Inferior parietal cortex (tissue), 1 donor: Measurements from ENCODE around the gene DIP2C.

Experiments
- DNase-seq: peaks from one replicate; pipeline ENCODE4 v3.0.0-alpha.2; 2016; ENCODE audit errors: extremely low spot score

DIP2C gene

DNA sequence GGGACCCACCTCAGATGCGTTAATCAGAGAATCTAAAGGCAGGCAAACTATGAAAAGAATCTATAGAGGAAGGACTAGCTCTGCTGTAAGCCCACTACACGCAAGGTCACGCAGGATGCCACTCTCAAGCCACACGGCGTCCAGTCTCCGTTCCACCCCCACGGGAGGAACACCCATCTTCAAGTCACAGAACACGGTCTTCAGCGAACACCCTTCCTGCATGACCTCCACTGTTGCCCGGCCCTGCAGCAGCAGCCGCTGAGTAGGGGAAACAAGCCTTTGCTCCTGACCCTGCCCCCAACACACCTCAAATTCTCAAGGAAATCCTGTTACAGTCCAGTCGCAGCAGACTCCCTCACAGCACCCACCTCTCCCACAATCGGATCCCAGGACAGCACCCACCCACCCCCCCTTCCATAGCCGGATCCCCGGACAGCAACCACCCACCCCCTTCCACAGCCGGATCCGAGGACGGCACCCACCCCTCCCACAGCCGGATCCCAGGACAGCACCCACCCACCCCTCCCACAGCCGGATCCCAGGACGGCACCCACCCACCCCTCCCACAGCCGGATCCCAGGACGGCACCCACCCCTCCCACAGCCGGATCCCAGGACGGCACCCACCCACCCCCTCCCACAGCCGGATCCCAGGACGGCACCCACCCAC, 133.7 kb downstream of the DIP2C start:
- no peak for DNase-seq

DNA sequence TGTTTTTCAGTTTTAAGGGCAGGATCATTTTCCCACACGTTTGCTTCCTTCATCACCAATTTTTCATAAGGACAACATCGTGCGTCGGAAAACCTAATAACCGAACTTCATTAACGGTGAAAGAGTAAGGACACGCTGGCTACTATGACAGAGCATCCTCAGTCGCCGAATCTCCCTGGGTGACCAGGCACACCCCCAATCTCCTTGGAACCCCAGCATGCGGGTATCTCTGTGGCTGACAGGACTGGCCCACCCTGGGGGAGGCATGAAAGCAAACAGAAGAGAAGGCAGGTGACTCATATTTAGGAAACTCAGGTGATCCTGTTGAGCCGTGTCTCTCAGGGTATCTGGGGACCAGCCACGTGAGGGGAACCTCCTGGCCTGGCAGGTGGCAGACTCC, 134.2 kb downstream of the DIP2C start:
- no peak for DNase-seq

DNA sequence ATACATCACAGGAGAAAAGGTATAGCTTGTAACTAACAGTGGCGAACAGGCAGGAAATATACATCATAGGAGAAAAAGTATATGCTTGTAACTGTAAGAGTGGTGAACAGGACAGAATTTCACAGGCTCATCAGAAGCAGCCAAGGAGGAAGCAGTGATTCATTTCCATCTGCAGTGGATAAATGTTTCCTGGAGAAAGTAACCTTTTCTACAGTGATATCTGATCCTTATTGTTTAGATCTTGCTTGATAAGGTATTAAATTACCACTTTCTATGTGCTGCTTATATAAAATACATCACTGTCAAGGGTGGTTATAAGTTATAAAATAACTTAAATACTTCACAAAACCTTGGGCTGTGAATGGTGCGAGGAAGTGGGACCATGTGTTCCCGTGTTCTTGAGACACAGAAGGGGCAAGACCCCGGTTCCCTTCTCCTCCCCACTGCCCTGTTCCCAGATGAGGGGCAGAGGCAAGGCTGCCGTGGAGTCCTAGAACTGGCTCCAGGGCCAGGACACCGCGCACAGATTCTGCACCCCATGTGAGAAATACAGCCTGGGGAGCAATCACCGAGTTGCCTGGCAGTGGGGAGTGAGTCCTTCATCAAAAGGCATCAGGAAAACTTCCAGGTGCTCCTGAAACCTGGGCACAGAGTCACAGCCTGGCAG, 135.2 kb downstream of the DIP2C start:
- no peak for DNase-seq

DNA sequence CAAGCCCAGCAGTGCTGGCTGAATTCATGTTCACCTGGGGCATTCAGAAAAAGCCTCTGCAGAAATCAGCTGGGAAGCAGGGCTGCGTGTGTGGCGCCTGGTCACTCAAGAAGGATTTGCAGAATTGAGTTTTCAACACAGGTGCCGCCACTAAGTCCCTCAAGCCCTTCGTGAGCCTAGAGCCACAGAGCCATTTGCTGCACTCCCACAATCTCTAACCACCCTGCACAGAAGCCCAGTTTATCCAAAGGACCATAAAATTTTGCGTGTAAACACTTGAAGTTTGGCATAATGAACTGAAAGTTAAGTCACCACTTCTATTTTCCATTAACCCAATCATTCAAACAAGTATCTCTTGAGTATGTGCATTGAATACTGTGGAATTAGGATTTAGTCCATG, 136.2 kb downstream of the DIP2C start:
- no peak for DNase-seq

DNA sequence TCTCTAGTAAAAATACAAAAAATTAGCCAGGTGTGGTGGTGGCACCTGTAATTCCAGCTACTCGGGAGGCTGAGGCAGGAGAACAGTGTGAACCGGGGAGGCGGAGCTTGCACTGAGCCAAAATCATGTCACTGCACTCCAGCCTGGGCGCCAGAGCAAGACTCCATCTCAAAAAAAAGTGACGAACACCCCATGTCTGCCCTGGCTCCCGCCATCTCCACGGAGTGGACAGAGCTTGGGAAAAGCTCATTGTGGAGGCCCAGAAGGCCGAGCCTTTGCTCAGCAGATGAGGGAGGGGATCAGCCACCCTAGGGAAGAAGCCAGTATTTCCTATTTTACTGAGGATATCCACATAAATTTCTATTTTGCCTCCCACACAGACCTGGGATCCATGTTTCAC, 136.8 kb downstream of the DIP2C start:
- no peak for DNase-seq

DNA sequence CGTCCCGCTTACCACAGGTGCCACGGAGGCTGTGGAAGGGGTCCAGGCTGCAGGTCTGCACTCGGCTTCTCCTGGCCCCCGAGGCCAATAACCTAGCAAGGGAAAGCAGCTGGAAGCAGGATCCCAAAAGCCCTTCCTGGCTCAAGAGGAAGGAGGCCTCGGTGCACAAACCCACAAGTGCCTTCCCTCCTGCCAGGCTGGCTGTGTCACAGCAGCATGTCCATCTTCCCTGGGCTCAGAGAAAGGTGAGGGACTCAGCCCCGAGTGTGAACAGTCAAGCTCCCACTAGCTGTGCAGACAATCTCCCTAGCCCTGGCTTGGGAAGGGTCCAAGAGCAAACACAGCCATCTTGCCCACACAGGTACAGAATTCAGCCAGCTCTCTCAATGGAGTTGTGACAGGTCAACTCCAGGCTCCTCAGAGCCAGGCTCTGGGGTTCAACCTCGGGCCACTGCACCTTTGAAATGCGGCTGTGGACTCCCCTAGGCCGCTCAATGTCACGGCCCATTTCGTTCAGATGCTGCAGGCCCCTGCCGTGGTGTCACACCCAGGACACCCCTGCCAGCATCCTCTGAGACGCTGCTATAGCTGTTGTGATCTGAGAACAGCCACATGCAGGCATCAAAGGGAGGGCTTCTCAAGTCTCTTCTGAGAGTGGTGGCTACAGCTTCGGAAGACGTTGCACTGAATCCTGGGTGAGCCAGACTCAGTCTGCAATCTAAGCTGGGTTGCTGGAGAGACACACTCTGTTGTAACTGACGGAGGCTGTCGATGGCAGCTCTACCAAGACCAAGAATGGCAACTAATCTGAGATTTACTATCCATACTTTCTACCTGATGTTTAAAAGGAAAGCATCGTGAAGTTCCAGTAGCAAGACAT, 137.9 kb downstream of the DIP2C start:
- no peak for DNase-seq

DNA sequence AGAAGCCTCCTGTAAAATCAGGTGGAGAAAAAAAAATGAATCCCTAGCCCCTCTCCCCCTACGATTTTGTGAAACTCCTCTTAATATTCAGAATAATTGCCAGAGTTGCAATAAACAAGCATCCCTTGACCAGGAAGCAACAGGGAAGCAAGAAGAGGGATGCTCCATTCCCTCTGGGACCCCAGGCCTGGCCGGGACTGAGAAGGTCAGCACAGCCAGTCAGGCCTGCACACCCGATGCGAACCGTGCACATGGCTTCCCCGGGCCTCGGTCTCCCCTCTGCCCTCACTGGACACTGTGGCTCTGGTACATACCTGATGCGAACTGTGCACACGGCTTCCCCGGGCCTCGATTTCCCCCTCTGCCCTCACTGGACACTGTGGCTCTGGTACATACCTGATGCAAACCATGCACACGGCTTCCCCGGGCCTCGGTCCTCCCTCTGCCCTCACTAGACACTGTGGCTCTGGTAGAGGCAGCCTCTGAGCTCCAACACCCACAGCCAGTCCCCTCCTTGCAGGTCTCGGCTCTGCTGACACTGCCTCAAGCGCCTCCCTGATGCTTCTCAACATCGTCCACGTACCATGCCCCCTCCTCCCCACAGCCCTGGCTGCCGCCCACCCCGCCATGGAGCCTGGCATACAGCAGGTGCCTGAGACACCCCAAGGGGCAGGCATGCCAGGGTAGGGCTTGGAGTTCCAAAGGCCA, 138.6 kb downstream of the DIP2C start:
- no peak for DNase-seq

DNA sequence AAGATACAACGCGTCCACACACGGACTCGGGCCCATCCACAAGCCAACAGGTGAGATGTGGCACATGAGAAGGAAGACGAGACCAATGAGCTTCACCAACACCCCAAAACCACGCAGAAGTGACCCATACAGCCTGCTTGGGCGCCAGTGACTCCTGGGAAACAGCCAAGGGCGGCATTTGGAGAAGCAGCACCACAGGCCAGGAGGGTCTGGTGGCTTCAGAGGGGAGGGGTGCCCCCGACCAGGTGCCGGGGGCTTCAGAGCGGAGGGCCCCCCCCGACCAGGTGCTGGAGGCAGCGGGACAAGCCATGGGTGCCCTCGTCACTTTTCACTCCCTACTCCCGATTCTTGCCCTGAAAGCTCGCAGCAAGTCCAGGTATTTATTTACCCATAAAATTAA, 140.1 kb downstream of the DIP2C start:
- DNase-seq, result no peak

DNA sequence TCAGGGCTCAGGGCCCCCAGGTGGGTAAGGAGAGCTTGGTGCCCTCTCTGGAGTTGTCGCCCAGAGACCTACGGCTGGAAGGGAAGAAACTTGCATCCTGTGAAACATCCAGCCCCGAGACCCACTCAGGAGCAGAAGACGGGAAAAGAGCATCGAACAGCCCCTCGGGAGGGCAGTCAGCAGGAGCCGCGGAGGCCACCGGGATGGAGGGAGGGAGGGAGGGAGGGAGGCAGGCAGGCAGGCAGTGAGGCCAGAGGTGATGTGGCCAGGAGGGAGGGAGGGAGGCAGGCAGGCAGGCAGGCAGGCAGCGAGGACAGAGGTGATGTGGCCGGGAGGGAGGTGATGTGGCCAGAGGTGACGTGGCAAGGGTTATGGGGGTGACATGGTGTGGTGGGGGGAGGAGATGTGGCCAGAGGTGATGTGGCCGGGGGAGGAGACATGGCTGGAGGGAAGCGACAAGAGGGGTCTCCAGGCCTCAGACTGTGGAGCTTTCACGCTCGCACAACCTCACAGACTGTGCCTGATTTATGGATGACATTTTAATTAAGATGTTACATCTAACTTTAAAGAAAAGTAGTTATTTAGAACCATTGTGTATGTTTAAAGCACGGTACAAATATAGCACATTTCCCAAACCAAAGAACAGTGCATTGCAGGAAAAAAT, 141.1 kb downstream of the DIP2C start:
- DNase-seq, result no peak

DNA sequence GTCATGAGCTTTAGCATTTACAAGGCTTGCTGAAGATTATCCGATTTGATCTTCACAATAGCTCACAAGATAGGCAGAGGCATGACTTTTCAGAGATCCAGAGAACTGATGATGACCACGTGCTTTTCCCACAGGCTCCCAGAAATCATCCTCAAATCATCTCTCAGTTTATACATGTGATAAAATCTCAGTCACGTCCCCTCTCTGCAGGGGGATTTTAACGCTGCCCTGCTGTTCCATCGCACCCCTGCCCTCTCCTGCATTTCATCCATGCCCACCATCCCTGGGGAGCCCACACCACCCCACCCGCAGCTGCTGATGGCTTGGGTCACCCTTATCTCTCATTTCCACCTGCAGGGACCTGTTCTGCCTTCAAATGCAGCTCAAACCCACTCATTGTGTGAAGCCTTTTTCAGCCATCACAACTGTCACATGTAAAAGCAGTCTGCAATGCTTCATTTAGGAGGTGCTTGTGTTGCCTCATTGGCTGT, 141.8 kb downstream of the DIP2C start:
- DNase-seq, result no peak

DNA sequence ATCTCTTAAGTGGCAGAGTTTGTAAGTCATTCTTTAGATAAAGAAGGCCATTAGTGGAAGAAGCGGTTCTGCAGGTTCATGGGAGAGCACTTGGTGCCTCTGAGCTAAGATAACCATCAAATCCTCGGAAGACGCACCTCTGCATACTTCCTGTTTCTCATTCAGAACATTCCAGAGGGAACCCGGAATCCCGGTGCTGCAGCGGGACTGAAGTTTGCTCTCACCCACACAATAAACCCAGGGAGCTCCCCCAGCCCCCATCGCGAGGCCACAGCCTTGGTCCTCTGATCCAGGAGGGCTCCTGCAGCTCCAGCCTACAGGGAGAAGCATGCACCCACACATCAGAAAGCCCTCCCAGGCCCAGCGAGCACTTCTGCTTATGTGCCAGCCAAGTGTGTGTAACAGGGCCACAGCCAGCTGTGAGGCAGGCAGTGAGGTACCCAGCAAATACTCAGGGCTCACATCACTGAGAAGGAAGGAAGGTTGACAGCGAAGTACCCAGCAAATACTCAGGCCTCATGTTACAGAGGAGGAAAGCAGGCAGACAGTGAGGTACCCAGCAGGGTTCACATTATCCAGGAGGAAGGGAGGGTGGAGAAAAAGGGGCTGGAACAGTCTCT, 142.4 kb downstream of the DIP2C start:
- DNase-seq, result no peak

DNA sequence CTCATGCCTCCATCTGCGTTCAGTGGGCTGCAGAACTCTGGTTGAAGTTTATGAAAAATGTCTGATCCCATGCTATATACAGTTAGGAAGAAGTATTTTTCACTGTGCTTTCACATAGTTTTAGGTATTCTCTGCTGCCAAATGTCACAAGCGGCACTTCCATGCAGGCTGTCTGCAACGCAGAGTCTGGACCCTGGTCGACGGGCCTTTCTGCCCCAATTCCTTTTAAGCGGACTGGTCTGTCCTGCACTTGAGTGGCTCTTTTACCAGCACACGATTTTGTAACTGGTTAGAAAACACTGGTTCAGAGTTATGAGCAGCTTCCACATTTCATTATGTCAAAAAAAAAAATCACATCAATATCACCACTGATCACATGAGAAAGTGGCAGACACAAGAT, 143.0 kb downstream of the DIP2C start:
- no peak for DNase-seq

DNA sequence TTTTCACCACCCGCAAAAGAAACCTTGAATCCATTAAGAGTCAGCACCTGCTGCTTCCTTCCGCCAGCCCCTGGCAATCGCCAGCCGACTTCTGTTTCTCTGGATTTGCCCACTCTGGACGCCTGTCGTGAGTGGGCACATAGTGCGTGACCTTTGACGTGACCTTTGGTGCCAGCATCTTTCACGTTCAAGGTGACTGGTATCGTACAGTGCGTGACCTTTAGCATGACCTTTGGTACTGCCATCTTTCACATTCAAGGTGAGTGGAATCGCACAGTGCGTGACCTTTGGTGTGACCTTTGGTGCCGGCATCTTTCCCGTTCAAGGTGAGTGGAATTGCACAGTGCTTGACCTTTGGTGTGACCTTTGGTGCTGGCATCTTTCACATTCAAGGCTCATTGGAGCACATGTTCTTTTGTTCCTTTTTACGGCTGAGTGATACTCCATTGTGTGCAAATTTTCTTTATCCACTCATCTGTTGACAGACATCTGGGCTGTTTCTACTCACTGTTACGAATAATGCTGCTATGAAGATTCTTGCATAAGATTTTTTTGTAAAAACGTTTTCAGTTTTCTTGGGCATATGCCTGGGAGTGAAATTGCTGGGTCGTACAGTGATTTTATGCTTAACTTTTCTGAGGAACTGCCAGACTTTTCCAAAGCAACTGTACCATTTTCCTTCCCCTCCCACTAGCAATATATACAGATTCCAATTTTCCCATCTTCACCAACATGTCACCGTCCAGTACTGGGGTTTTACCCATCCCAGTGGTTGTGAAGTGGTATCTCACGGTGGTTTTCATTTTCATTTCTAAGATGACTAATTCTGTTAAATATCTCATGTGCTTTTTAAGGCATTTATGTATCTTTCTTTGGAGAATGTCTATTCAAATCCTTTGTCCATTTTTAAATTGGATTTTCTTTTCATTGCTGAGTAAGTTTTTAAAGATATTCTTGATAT, 145.3 kb downstream of the DIP2C start:
- DNase-seq, result no peak

DNA sequence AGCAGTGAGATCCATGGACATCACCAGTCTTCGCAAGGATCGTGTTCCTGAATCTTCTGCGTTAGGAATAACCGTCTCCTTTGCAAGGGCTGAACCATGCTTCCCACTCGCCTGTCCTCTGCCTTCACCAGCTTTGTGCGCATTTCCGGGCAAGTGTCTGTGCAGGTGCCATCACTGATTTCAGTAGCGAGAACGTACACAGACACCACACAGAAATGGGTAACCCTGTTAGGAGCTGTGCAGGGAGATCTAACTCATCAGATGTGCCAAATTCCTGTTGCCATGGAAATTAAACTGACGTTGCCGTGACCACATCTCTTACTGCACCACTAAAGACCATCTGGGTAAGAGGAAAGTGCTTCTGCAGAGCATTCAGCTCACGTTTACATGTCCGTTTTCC, 146.3 kb downstream of the DIP2C start:
- DNase-seq, result peak; percentile 63

DNA sequence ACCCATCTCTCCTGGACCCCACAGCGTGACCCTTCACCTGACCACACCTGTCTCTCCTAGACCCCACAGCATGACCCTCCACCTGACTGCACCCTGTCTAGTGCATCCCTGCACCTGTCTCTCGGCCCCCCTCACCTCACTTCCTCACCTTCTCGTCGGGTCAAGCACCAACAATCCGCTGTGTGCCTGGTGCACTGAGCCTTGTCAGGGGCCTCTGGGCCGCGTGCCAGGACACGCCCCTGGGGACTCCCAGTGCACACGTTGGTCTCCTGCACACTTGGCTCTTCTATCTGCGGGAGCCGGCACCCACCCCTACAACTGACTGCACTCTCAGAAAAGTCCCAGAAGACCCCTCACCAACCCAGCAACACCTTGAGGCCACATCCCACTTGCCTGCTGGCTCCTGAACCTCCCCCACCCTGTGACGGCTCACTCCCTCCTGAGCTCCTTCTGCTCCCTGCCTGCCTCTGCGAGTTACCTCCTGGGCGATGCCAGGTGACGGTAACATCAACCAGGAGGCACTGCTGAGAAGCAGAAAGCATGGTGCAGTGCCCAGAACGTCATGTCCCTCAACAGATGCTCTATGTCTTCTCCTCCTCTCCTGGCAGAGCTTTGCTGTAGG, 147.6 kb downstream of the DIP2C start:
- no peak for DNase-seq

DNA sequence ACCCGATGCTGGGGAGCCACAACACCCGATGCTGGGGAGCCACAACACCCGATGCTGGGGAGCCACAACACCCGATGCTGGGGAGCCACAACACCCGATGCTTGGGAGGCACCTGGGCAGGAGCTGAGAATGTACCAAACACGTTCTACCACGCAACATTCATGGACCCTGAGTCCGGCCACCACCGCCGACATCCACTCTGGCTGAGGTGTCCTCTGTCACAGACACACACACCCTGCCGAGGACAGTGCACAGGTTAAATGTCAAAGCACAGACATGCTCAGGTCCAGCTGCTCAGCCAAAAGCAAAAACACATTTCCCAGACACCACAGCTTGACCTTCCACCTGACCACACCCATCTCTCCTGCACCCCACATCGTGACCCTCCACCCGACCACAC, 148.4 kb downstream of the DIP2C start:
- no peak for DNase-seq

DNA sequence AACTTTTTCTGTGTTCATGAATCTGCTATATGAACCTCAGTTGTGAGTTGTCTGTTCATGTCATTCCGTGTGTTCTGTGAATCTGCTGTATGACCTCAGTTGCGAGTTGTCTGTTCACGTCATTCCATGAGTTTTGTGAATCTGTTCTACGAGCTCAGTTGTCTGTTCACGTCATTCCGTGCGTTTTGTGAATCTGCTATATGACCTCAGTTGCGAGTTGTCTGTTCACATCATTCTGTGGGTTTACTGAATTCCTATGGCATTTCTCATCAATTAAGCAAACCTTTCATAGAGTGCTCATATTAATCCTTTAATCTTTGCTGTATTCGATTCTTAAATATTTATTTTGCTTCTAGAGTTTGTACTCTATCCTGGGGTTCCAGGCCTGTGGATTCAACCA, 150.6 kb downstream of the DIP2C start:
- DNase-seq, result no peak

DNA sequence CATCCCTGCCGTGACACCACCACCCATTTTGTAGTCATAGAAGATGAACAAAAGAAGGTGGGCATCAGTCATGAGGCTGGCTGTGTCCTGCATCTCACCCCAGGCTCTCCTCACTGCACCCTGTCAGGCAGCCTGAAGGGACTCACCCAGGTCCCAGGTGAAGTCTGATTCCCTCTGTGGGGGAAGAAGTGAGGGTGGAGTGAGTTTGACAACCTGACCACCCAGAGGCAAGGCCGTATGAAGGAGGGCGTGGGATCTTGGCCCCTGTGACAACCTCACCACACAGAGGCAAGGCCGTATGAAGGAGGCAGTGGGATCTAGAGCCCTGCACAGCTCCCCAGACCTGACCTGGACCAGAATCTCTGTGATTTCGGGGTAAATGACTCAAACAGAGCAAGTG, 152.5 kb downstream of the DIP2C start:
- DNase-seq, result no peak

DNA sequence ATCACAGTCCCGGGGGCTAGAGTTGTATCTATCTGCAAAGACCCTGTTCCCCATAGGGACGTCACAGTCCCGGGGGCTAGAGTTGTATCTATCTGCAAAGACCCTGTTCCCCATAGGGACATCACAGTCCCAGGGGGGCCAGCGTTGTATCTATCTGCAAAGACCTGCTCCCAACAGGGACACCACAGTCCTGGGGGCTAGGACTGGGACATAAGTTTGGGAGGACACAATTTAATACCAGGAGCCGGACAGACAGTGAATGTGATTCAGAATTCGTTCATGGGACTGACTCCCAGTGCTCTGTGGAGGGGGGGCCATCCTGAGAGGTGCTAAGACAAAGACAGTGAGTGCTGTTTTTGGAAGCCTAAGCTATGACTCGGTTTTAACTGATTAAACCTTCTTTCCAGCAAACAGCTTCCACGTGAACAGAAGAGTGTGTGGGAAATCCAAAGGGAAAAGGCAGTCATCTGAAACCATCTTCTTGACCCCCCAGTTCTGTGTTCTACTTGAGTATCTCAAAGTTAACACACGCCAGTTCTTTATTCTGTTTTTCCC, 153.0 kb downstream of the DIP2C start:
- DNase-seq, result no peak
